GM18861 (cell line): ENCODE measurements around the gene RBM15B.
"Not testable (repeated sequence)": the region's sequence is repeated elsewhere in the genome, so short reads cannot be mapped to it uniquely, and the experiment has no call there.

Source experiments
- ATAC-seq: cut with Tn5 transposase; IDR thresholded peaks from one replicate; pipeline ENCODE4 v1.9.1; 2021; ENCODE audit not compliant: unreplicated experiment

The RBM15B gene, protein sequence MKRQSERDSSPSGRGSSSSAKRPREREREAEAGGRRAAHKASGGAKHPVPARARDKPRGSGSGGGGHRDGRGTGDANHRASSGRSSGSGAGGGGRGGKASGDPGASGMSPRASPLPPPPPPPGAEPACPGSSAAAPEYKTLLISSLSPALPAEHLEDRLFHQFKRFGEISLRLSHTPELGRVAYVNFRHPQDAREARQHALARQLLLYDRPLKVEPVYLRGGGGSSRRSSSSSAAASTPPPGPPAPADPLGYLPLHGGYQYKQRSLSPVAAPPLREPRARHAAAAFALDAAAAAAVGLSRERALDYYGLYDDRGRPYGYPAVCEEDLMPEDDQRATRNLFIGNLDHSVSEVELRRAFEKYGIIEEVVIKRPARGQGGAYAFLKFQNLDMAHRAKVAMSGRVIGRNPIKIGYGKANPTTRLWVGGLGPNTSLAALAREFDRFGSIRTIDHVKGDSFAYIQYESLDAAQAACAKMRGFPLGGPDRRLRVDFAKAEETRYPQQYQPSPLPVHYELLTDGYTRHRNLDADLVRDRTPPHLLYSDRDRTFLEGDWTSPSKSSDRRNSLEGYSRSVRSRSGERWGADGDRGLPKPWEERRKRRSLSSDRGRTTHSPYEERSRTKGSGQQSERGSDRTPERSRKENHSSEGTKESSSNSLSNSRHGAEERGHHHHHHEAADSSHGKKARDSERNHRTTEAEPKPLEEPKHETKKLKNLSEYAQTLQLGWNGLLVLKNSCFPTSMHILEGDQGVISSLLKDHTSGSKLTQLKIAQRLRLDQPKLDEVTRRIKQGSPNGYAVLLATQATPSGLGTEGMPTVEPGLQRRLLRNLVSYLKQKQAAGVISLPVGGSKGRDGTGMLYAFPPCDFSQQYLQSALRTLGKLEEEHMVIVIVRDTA

DNA sequence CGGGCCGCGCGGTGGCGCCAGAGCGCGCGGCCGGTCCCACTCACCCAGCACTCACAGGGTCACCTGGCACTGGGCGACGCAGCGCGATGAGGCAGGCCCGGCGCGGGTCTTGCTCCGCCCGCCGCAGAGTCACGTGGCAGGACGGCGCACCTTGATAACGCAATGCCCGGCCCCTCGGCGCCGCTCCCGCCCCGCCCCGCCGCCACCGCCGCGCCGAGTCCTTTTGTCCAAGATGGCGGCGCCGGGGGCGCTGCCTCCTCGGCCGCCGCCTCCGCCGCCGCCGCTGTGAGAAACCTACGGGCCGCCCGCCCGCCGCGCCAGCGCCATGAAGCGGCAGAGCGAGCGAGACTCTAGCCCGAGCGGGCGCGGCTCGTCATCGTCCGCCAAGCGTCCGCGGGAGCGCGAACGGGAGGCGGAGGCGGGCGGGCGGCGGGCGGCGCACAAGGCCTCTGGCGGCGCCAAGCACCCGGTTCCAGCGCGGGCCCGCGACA is at the start of gene RBM15B:
RBM15B (plus strand) TSS at position 211 of the 491 bp plus-strand sequence; CDS start at position 326, 115 bp downstream.
- peak; percentile 93 for ATAC-seq

DNA sequence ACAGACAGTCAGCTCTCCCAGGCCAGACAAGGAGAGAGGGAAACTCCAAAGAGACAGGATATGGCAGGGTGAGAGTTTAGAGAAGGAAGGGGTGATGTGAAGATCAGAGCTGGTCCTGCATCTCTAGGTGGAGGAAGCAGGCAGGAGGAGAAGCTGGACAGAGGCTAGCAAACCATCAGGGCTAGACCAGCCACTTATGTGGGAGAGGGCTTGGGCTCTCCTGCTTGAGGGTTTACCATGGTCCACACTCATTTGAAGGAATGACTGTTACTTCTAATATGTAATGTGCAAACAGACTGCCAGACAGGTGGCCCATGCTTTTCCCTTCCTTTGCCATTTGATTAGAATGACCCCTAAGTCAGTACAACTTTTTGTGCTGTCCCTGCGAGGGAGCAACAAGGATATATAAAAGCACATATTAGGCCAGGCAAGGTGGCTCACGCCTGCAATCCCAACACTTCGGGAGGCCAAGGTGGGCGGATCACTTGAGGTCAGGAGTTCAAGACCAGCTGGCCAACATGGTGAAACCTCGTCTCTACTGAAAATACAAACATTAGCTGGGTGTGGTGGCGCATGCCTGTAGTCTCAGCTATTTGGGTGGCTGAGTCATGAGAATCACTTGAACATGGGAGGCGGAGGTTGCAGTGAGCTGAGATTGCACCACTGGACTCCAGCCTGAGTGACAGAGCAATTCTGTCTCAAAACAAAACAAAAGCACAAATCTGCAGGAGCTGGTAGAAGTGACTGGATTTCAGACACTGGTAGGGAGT is 47.0 kb upstream of the RBM15B start:
- ATAC-seq, result no peak

DNA sequence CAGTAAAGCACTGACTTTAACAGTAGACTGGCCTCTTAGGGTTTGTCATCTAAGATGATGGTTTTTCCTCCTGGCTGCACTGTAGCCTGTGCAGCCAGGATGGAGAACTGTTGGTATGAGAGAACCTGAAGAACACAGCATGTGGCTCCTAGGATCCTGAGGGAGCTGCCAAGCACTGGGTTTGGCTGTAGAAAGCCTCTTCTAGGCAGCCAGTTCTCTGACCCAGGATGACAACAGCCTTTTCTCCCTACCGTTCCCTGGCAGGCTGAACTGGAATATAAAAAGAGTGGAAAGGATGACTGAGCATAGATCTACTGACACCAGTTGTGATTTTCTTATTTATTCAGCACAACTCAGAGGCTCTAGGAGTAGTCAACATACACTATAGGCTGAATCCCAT is 40.3 kb upstream of the RBM15B start:
- ATAC-seq, result no peak

DNA sequence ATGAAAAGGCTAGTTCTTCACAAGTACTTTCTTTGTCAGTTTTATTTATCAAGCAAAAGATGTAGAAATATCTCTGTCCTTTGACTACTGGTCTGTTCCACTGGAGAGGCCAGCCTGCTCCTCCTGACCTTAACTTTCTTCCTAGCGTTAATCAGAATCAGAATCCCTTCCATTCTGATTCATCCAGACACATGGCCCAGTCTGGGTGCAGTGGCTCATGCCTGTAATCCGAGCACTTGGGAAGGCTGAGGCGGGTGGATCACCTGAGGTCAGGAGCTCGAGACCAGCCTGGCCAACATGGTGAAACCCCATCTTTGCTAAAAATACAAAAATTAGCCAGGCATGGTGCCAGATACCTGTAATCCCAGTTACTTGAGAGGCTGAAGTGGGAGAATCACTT is 38.0 kb upstream of the RBM15B start:
- ATAC-seq, result no peak

DNA sequence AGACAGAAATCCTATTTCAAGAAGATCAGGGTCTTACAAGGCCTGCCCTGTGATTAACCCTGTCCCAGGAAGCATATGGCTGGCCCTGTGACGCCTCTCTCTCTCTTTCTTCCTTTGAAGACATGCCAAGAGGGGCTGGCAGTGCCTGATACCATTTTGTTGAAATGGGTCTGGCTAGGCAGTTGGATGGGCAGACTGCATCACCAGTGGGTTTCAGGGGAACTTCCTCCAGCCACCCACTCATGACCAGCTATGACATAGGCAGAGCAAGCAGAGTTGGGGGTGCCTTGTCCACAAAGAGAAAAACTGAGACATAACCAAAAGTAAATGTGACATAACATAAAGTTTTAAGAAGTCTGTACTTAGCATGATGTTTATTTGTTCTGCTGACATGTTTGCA is 37.4 kb upstream of the RBM15B start:
- no peak for ATAC-seq

DNA sequence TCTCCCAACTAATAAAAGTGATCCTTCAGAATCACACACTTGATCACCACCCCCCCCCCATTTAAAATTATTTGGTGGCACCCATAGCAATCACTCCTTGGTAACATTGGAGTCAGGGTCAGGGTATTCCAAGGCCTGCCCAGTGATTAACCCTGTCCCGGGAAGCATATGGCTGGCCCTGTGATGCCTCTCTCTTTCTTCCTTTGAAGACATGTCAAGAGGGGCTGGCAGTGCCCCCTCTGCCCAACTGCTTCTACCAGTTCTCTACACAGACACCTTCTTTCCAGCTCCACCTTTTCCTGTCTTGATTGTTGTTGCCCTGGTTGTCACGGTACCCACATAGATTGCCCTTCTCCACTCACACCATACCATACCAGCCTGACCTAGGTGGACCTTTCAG is 36.9 kb upstream of the RBM15B start:
- ATAC-seq, result no peak

DNA sequence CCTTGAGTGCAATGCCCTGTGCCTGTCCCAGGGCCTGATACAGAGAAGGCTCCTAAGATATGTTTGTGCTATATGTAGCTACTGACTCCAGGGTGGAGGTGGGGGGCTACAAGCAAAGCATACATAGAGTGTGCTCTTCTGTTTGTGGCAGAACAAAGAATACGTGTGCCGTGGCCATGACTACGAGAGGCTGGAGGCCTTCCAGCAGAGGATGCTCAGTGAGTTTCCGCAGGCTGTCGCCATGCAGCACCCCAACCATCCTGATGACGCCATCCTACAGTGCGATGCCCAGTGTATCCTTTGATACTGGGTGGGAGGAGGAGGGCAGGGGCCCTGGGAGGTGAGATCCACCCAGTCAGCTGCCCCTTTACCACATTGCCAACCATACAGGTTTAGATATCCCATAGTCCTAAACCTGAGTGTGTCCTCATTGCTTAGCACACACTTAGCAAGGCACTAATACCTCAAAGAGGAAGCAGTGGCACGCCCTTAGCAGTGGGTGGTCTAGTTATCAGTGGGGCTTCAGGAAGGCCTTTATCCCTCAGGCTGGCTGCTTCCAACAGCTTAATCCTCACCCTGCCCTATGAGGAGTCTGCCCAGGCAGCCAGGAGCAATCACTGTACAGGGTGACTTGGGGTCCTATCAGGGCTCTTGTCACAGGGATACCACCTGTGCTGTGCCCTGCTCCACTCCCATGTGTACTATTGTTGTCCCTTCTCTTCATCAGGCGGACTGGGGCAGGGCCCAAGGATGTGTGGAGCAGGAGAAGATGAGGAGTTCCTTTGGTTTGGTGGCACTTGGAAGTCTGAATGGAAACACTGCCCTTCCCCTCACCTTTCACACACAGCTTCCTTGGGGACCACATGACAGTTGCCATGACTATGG is 36.1 kb upstream of the RBM15B start:
- ATAC-seq, result no peak

DNA sequence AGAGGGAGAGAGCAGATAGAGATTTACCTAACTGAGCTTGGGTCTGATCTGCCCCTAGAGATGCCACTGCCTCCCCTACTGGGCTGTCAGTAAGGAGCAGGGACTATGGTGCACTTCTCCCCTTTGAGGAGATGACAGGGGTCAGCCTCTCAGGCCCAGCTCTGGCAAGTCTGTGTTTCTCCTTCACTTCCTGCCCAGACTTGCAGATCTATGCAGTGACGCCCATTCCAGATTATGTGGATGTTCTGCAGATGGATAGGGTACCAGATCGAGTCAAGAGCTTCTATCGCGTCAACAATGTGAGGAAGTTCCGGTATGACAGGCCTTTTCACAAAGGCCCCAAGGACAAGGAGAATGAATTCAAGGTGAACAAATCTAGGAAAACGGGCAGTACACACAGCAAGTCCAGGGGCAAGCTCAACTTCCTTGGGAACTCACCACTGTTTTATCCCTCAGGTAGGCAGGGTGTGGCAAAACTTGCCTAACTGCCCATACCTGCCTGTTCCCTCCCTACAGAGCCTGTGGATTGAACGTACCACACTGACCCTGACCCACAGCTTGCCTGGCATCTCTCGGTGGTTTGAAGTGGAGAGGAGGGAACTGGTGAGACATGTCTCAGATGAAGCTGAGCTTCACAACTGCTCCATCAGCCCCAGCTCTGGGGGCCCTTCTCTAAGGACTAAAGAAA is 35.0 kb upstream of the RBM15B start:
- no peak for ATAC-seq

DNA sequence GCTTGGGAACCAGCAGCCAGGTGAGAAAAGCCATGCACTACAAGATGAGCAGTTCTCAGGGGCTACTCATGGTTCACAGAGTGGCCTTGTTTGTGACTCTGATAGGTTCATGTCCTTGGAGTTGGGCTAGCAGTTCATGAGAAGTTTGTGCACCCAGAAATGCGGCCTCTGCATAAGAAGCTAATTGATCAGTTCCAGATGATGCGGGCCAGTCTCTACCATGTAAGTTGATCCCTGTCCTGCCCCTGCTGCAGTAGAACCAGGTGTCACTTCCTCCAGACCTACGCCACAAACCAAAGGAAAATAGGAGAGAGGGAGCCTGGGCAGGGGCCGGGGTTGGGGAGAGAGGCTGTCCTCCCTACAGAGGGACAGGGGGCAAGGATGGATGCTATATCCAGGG is 33.2 kb upstream of the RBM15B start:
- ATAC-seq, result no peak

DNA sequence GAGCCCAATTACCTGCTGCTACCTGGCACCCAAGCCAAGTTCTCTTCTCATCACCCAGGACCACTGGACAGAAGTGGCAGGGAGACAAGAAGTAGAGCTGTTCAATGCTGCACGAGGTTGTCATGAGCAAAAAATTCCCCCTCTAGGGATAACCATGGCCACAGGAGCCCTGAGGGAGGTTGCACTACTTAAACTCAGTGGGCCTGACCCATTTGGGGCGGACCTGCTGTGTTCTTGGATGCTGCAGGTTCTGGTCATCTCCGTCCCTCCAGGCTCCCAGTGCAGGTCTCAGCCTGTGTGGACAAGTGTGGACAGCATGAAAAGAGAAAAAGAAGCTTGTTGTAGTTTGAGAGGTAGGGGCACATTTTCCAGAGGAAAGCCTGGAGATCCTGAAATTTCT is 32.1 kb upstream of the RBM15B start:
- ATAC-seq, result no peak

DNA sequence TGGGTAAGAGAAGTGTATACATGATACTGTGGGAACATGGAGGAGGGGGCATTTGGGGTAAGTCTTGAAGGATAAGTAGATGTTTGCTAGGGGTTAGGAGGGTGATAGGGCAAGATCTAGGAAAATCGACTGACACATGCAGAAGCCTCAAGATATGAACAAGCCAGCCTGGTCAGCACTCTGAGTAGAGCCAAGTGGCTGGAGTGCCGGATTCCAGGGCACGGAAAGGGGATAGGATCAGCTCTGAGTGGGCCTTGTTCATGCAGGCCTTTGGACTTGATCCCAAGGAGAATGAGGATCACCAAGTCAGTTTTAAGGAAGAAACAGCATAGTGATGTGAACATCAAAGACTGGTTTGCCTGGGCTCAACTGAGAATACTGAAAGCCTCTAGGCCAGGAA is 30.3 kb upstream of the RBM15B start:
- no peak for ATAC-seq

DNA sequence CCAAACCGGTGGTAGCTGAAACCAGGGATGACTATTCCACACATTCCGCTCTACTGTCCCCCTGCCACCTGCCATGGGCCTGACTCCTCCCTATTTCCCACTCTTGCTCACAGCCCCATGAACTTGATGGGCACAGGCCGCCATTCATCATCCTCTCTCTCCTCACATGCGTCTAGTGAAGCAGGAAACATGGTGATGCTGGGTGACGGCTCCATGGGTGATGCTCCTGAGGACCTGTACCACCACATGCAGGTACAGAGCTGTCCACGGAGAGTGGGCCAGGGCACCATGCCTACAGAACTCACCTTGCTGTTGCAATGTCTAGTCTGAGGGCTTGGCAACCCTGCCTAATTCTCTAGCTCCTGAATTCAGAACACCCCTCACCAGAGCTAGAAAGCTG is 29.3 kb upstream of the RBM15B start:
- ATAC-seq, result no peak

DNA sequence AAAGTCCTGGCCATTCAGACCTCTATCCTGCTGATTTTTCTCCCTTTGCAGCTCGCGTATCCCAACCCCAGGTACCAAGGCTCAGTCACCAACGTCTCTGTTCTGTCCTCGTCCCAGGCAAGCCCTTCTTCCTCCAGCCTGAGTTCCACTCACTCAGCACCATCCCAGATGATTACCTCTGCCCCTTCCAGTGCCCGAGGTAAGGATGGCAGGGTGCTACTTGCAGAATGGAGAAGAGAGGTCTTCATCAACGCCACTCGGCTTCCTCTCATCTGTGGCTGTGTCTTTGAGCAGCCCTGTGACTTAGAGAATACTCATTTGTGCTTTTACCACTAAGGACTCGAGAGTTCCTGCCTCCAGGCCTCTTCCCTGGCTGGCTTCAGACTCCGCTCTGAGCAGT is 28.6 kb upstream of the RBM15B start:
- no peak for ATAC-seq

DNA sequence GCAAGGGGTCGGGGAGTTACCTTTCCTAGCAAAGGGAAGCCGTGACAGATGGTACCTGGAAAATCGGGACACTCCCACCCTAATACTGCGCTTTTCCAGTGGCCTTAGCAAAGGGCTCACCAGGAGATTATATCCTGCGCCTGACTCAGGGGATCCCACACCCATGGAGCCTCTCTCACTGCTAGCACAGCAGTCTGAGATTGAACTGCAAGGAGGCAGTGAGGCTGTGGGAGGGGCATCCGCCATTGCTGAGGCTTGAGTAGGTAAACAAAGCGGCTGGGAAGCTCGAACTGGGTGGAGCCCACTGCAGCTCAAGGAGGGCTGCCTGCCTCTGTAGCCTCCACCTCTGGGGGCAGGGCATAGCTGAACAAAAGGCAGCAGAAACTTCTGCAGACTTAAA is 22.8 kb upstream of the RBM15B start:
- not testable (repeated sequence) for ATAC-seq

DNA sequence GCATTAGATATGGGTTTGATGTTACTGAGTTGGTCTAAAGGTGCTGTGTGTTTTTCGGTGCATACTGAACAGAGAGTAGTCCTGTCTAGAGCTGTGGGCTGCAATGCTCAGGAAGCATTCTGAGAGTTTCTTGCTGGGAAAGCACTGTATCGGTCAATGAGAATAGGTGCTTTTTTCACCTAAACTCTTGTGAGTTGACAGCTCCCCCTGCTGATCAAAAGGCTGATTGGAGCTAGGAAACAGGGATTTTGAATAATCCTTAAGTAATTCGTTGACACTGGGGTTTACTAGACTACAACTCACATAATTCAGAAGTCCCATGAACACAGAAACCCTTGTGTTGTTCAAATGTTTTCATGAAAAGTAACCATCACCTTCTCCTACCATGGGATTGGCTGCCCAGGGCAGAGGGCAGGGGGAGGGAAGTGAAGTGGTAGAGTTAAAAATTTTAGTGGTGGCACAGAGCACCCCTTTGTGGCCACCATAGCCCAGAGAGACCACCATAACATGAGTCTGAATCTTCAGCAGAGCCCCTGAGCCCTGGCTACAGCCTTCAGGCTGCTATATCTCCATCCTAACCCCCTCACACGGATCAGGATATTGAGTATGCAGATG is 19.0 kb upstream of the RBM15B start:
- ATAC-seq, result no peak

DNA sequence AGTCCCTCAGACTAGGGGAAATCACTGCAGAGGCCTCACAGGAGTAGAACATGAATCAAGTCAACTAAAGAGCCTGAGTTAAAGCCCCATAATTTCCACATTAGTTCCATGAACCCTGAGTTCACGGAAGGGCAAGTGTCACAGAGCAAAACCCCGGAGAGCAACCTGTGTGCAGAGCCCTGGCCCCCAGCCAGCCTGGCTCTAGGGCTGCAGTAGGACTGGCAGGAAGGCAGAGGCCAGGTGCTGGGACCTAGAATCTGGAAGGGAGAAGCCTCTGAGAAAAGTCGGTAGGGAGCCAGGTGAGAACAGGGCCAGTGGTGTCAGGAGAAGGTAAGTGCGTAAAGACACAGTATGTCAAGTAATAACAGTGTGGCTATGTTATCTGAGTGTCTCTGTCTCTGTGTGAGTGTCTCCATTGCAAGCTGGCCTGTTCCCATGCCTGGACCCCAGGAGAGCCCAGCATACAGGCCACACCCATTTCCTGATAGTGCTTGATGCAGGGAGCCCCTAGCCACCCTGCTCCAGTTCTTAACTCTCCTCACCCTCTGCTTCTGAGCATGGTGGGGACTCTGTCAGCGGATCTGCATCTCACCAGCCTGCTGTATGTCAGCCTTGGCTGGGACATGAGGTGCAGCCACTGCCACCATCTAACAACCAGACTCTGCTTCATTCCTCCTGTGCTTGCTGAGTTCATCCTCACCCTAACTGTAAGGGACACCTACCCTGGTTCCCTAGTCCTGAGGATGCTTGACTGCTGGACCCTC is 17.2 kb upstream of the RBM15B start:
- no peak for ATAC-seq

DNA sequence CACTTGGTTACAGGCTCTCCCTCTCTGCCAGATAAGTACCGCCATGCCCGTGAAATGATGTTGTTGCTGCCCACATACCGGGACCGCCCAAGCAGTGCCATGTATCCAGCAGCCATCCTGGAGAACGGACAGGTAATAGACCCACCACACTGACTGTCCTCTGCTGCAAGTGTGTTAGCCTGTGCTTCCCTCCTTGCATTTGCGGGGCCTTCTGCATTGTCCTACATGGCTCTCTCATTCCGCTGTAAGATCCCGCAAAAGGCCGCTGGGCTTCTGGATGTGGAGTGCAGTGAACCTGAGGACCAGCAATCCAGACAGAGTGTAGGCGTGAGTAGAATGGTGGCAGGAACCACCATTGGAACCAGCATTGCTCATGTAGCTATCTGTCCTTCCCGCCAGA is 16.6 kb upstream of the RBM15B start:
- ATAC-seq, result no peak

DNA sequence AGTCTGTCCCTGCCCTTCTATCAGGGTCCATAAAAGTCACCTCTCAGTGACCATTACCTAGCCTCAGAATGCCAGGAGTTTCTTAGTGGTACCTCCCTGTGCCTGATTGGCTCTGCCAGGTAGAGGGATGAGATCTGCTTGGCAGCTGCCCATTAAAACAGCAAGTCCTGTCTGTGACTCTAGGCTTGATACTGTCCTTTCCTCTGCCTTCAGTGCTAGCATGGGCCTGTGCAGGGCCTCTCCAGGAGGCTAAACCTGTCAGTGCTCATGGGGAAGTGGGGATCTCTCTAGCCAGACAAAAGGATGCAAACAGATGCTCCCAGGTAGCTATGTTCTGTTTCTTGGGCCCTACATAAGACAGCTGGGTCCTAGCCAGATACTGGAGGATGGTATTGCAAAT is 15.9 kb upstream of the RBM15B start:
- no peak for ATAC-seq

DNA sequence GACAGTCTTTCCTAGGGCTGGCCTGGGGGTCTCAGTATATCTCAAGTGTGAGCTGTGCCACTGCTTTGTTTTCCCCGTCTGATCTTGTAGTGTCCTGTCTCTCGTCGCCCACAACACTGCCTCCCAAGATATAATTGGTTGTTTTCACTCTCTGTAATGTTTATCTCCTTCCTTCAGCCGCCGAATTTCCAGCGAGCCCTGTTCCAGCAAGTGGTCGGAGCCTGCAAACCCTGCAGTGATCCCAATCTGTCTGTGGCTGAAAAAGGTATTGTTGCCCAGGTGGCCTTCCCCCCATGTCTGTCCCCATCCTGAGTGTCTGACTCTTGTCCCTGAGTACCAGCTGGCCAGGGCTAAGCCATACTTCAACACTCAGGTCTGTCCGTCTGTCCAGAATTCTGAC is 15.5 kb upstream of the RBM15B start:
- ATAC-seq, result no peak
